HepG2 (cell line): ENCODE data around the gene PIAS1. TPM values are rescaled to one million over a fixed set of nuclear protein-coding genes. Genes with fewer than 3 reads are reported as not detected.

Experiments
- ARNT ChIP-seq: fragments of 450-650 bp; IDR thresholded peaks from 2 replicates; pipeline ENCODE4 v1.6.1; 2017
- CAMTA2 ChIP-seq: sonication (generic); formaldehyde crosslinking; IDR thresholded peaks from 2 replicates; pipeline ENCODE4 v1.4.0; 2020; ENCODE audit warnings: mild to moderate bottlenecking, missing genetic modification reagents, borderline replicate concordance
- DRAP1 ChIP-seq: IDR thresholded peaks from 2 replicates; pipeline ENCODE4 v1.6.1; 2016; ENCODE audit warnings: missing genetic modification reagents, missing compliant biosample characterization
- GPN1 ChIP-seq: sonication (generic); formaldehyde crosslinking; IDR thresholded peaks from 2 replicates; pipeline ENCODE4 v1.5.1; 2020; ENCODE audit warnings: missing genetic modification reagents, borderline replicate concordance
- IKZF1 ChIP-seq: fragments of 450-650 bp; IDR thresholded peaks from 2 replicates; pipeline ENCODE4 v1.7.1; 2016
- KDM5B ChIP-seq: sonication (generic); formaldehyde crosslinking; IDR thresholded peaks from 2 replicates; pipeline ENCODE4 v1.4.0; 2020; ENCODE audit warnings: missing genetic modification reagents, mild to moderate bottlenecking, borderline replicate concordance
- MAFF ChIP-seq: IDR thresholded peaks from 2 replicates; pipeline ENCODE4 v1.6.1; 2011; ENCODE audit warnings: low read depth, low read length, improper control_type of control experiment
- NFATC3 ChIP-seq: sonication (generic); formaldehyde crosslinking; IDR thresholded peaks from 2 replicates; pipeline ENCODE4 v1.5.1; 2020; ENCODE audit warnings: mild to moderate bottlenecking, missing genetic modification reagents
- PRDM4 ChIP-seq: sonication (generic); formaldehyde crosslinking; IDR thresholded peaks from 2 replicates; pipeline ENCODE4 v1.9.0; 2021; ENCODE audit warnings: missing genetic modification reagents, borderline replicate concordance
- RARG ChIP-seq: sonication (generic); formaldehyde crosslinking; IDR thresholded peaks from 2 replicates; pipeline ENCODE4 v1.4.0; 2020; ENCODE audit warnings: low read depth, mild to moderate bottlenecking, missing genetic modification reagents
- SAFB2 ChIP-seq: sonication (generic); formaldehyde crosslinking; IDR thresholded peaks from 2 replicates; pipeline ENCODE4 v1.5.1; 2020; ENCODE audit warnings: missing genetic modification reagents, low read depth, mild to moderate bottlenecking, borderline replicate concordance
- TRAFD1 ChIP-seq: sonication (generic); formaldehyde crosslinking; IDR thresholded peaks from 2 replicates; pipeline ENCODE4 v1.5.1; 2020; ENCODE audit warnings: missing genetic modification reagents, mild to moderate bottlenecking, borderline replicate concordance
- U2AF1 ChIP-seq: fragments of 200-400 bp; formaldehyde crosslinking; optimal IDR thresholded peaks from 2 replicates; pipeline ENCODE3; 2017; ENCODE audit warnings: mild to moderate bottlenecking, low read depth, low read length
- ZBTB44 ChIP-seq: sonication (generic); formaldehyde crosslinking; IDR thresholded peaks from 2 replicates; pipeline ENCODE4 v1.4.0; 2020; ENCODE audit warnings: missing genetic modification reagents
- ZNF143 ChIP-seq: sonication (generic); formaldehyde crosslinking; IDR thresholded peaks from 2 replicates; pipeline ENCODE4 v1.4.0; 2020; ENCODE audit warnings: missing genetic modification reagents
- ZNF274 ChIP-seq: sonication (generic); formaldehyde crosslinking; IDR thresholded peaks from 2 replicates; pipeline ENCODE4 v1.5.1; 2020; ENCODE audit warnings: mild to moderate bottlenecking, missing genetic modification reagents
- ZNF383 ChIP-seq: sonication (generic); formaldehyde crosslinking; IDR thresholded peaks from 2 replicates; pipeline ENCODE4 v1.4.0; 2020; ENCODE audit warnings: missing genetic modification reagents, mild to moderate bottlenecking, borderline replicate concordance
- ZNF484 ChIP-seq: sonication (generic); formaldehyde crosslinking; IDR thresholded peaks from 2 replicates; pipeline ENCODE4 v1.5.1; 2020; ENCODE audit warnings: mild to moderate bottlenecking, low read depth, missing genetic modification reagents, borderline replicate concordance
- ZNF562 ChIP-seq: sonication (generic); formaldehyde crosslinking; IDR thresholded peaks from 2 replicates; pipeline ENCODE4 v1.8.0; 2022; ENCODE audit warnings: missing genetic modification reagents, borderline replicate concordance
- ZNF567 ChIP-seq: sonication (generic); formaldehyde crosslinking; IDR thresholded peaks from 2 replicates; pipeline ENCODE4 v1.8.1; 2023; ENCODE audit warnings: mild to moderate bottlenecking, missing genetic modification reagents, borderline replicate concordance
- ZNF589 ChIP-seq: sonication (generic); formaldehyde crosslinking; conservative IDR thresholded peaks from 2 replicates; pipeline ENCODE4 v1.8.0; 2022; ENCODE audit warnings: mild to moderate bottlenecking, moderate library complexity, missing genetic modification reagents
- ZNF761 ChIP-seq: sonication (generic); formaldehyde crosslinking; conservative IDR thresholded peaks from 2 replicates; pipeline ENCODE4 v1.4.0; 2020; ENCODE audit warnings: mild to moderate bottlenecking, missing genetic modification reagents
- ZNF891 ChIP-seq: sonication (generic); formaldehyde crosslinking; IDR thresholded peaks from 2 replicates; pipeline ENCODE4 v1.5.0; 2020; ENCODE audit warnings: mild to moderate bottlenecking, missing genetic modification reagents
- ZSCAN21 ChIP-seq: sonication (generic); formaldehyde crosslinking; IDR thresholded peaks from 2 replicates; pipeline ENCODE4 v1.8.0; 2022; ENCODE audit warnings: mild to moderate bottlenecking, missing genetic modification reagents, moderate library complexity, borderline replicate concordance
- polyA plus RNA-seq, 8 experiments: library from polyadenylated mRNA; depleted of rRNA in 3 of 8; stranded (reverse) in 7 of 8; unstranded in 1 of 8; fragments of >200 nt; fragmentation: Illumina TruSeq in 4 of 8; extraction: Trizol in 4 of 8; gene quantifications; 2 replicates each; pipeline versions ENCODE4 v1.2.1 to v1.2.3, GENCODE V29; 2011 to 2016; ENCODE audit warnings: low read depth in 4 of 8, missing spikeins in 1 of 8, mixed read lengths in 1 of 8; ENCODE audit not compliant: insufficient read depth in 1 of 8
- total RNA-seq, 5 experiments: library from RNA; depleted of rRNA; stranded (reverse); fragments of >200 nt; fragmentation: Illumina TruSeq; extraction: Trizol; gene quantifications; 2 replicates each; pipeline ENCODE4 v1.2.3, GENCODE V29; 2016; ENCODE audit warnings: low read depth in 1 of 5

Gene PIAS1
- total and polyA plus RNA-seq, 2 of the 13 experiments (the other 11 are each of a cell fraction or from before 2014, with no cell fraction given): 20.7 to 33.7 TPM

- TF ChIP-seq ZNF761 (peak; percentile 97), RARG (CRISPR knock-in tag) (no peak), PRDM4 (CRISPR knock-in tag) (no peak; the same call in 1 of the 2 replicates), ZBTB44 (CRISPR knock-in tag) (no peak), IKZF1 (no peak), ZNF383 (CRISPR knock-in tag) (no peak), DRAP1 (CRISPR knock-in tag) (no peak; the same call in 1 of the 2 replicates), ARNT (no peak), U2AF1 (no peak), MAFF (no peak), ZNF589 (peak; percentile 59; the same call in 1 of the 2 replicates), ZNF143 (CRISPR knock-in tag) (peak; percentile 31; the same call in 1 of the 2 replicates), SAFB2 (CRISPR knock-in tag) (peak; percentile 67), NFATC3 (CRISPR knock-in tag) (no peak), ZNF274 (CRISPR knock-in tag) (no peak; the same call in 1 of the 2 replicates), ZNF567 (CRISPR knock-in tag) (no peak), CAMTA2 (CRISPR knock-in tag) (peak; percentile 49; the same call in 1 of the 2 replicates), ZNF891 (peak; percentile 21; the same call in 1 of the 2 replicates), GPN1 (CRISPR knock-in tag) (no peak), ZNF484 (CRISPR knock-in tag) (no peak; the same call in 1 of the 2 replicates), TRAFD1 (CRISPR knock-in tag) (no peak), ZNF562 (CRISPR knock-in tag) (no peak), ZSCAN21 (CRISPR knock-in tag) (peak; percentile 91), KDM5B (CRISPR knock-in tag) (peak; percentile 68; the same call in 1 of the 2 replicates)
Measured at GRCh38 chr15:68229386-68230156, 175.5 kb downstream of the PIAS1 start, which contains the start of gene CLN6 (continued).
